GM23248 (cell line): ENCODE measurements around the gene LOC128125822.

Source experiments
- EZH2 ChIP-seq: fragments of 200-600 bp; sonication (generic); IDR thresholded peaks from 2 replicates; pipeline ENCODE4 v1.6.1; 2018; ENCODE audit warnings: antibody characterized with exemption, mild to moderate bottlenecking; ENCODE audit not compliant: insufficient read depth, poor library complexity, severe bottlenecking
- EZH2phosphoT487 ChIP-seq: fragments of 200-600 bp; sonication (generic); IDR thresholded peaks from 2 replicates; pipeline ENCODE4 v1.6.1; 2018; ENCODE audit warnings: antibody characterized with exemption, moderate library complexity, mild to moderate bottlenecking, low read depth; ENCODE audit not compliant: insufficient read depth

DNA sequence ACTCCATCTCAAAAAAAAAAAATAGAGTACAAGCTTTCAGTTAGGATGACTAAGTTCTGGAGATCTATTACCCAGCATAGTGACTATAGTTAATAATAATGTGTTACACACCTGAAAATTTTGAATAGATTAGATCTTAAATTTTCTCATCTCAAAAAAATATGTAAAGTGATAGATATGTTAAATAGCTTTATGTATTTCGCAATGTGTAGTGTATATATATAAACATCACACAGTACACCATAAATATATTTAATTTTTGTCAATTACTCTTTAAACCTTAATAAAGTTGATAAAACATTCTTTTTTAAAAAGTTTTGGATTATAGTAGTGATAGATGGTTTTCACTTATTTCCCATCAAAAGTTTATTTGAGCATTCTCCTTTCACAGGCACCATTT lies 25.6 kb upstream of the LOC128125822 start:
- TF ChIP-seq EZH2phosphoT487 (no peak), EZH2 (no peak)
